Measurements from ENCODE around the gene MC2R.
"Not testable (repeated sequence)": the region's sequence is repeated elsewhere in the genome, so short reads cannot be mapped to it uniquely, and the experiment has no call there.

MC2R gene

GRCh38 chr18:13890761-13891361, 24.5 kb downstream of the MC2R start:
- DNase-seq: no peak

GRCh38 chr18:13889671-13890070, 25.7 kb downstream of the MC2R start:
- no peak for DNase-seq

GRCh38 chr18:13888191-13888716, 27.1 kb downstream of the MC2R start:
- DNase-seq: no peak

GRCh38 chr18:13885009-13885408, 30.3 kb downstream of the MC2R start:
- no peak for DNase-seq

- no peak for DNase-seq
These were observed 35.4 kb downstream of the MC2R start for GRCh38 chr18:13879937-13880336.

GRCh38 chr18:13879492-13879891, 35.8 kb downstream of the MC2R start:
- no peak for DNase-seq

GRCh38 chr18:13878857-13879256, 36.5 kb downstream of the MC2R start:
- DNase-seq: no peak

GRCh38 chr18:13877157-13877556, 38.2 kb downstream of the MC2R start:
- DNase-seq: no peak

GRCh38 chr18:13874558-13874957, 40.8 kb downstream of the MC2R start:
- DNase-seq: no peak

GRCh38 chr18:13872932-13873331, 42.4 kb downstream of the MC2R start:
- no peak for DNase-seq

GRCh38 chr18:13872373-13872772, 43.0 kb downstream of the MC2R start:
- no peak for DNase-seq

GRCh38 chr18:13871701-13872100, 43.6 kb downstream of the MC2R start:
- DNase-seq: no peak

- no peak for DNase-seq
These were observed 46.6 kb downstream of the MC2R start for GRCh38 chr18:13868501-13869271.

- DNase-seq: not testable (repeated sequence)
These were observed 52.4 kb downstream of the MC2R start for GRCh38 chr18:13862898-13863297.

GRCh38 chr18:13849791-13850190, 65.5 kb downstream of the MC2R start:
- no peak for DNase-seq

- no peak for DNase-seq
These were observed 78.8 kb downstream of the MC2R start for GRCh38 chr18:13836559-13836958.

- DNase-seq: no peak
These were observed 80.1 kb downstream of the MC2R start for GRCh38 chr18:13835202-13835601.

GRCh38 chr18:13834496-13835015, 80.8 kb downstream of the MC2R start:
- no peak for DNase-seq
